Neural crest cell (in vitro differentiated cells): Measurements from ENCODE around the gene NR0B2. TPM values are rescaled to one million over a fixed set of nuclear protein-coding genes. Genes with fewer than 3 reads are reported as not detected.
A peak's percentile ranks its signal among the peaks of the same experiment; 100 is the strongest.

Experiments
- DNase-seq: peaks from one replicate; pipeline ENCODE4 v3.0.0; 2021; ENCODE audit warnings: low read depth, mixed read lengths, low spot score
- H3K27ac Mint-ChIP-seq: one replicate; pipeline ENCODE4 v1.8.0; 2021; ENCODE audit warnings: mild to moderate bottlenecking, mixed read lengths; ENCODE audit not compliant: unreplicated experiment
- H3K27me3 Mint-ChIP-seq: 2 replicates; pipeline ENCODE4 v1.8.0; 2021; ENCODE audit warnings: low read depth, mild to moderate bottlenecking, mixed read lengths
- H3K36me3 Mint-ChIP-seq: 2 replicates; pipeline ENCODE4 v1.8.0; 2021; ENCODE audit warnings: low read depth, mild to moderate bottlenecking, mixed read lengths
- H3K4me1 Mint-ChIP-seq: 2 replicates; pipeline ENCODE4 v1.8.0; 2021; ENCODE audit warnings: mixed read lengths
- H3K4me3 Mint-ChIP-seq: one replicate; pipeline ENCODE4 v1.8.0; 2021; ENCODE audit warnings: mild to moderate bottlenecking, mixed read lengths
- H3K9me3 Mint-ChIP-seq: 2 replicates; pipeline ENCODE4 v1.8.0; 2021; ENCODE audit warnings: mixed read lengths
- long read RNA-seq: library from polyadenylated mRNA; unstranded; transcript quantifications from one replicate; pipeline ENCODE4 v2.0.0, GENCODE V29; 2020
- total RNA-seq: library from RNA; stranded (reverse); gene quantifications from 2 replicates; pipeline ENCODE4 v1.2.1, GENCODE V29; 2021
- TF ChIP-seq, protein P1 (sequence below): fragments of 200-600 bp; sonication (generic); conservative IDR thresholded peaks from 2 replicates; pipeline ENCODE4 v1.5.0; 2021; ENCODE audit warnings: antibody characterized with exemption, mild to moderate bottlenecking

NR0B2 gene, protein sequence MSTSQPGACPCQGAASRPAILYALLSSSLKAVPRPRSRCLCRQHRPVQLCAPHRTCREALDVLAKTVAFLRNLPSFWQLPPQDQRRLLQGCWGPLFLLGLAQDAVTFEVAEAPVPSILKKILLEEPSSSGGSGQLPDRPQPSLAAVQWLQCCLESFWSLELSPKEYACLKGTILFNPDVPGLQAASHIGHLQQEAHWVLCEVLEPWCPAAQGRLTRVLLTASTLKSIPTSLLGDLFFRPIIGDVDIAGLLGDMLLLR
- not detected in 2 replicates for total RNA-seq
- long read RNA-seq: 0 reads

- no peak for DNase-seq
- Mint-ChIP-seq H3K4me1 (no peaks in the 10 kb centered on the region), H3K36me3 (no peaks in the 10 kb centered on the region), H3K27ac (peak within 1 kb of the TSS; percentile 19), H3K27me3 (peaks cover 13% of the 10 kb centered on the region), H3K9me3 (no peaks in the 10 kb centered on the region), H3K4me3 (no peak within 1 kb of the TSS)
- TF ChIP-seq, protein P1, sequence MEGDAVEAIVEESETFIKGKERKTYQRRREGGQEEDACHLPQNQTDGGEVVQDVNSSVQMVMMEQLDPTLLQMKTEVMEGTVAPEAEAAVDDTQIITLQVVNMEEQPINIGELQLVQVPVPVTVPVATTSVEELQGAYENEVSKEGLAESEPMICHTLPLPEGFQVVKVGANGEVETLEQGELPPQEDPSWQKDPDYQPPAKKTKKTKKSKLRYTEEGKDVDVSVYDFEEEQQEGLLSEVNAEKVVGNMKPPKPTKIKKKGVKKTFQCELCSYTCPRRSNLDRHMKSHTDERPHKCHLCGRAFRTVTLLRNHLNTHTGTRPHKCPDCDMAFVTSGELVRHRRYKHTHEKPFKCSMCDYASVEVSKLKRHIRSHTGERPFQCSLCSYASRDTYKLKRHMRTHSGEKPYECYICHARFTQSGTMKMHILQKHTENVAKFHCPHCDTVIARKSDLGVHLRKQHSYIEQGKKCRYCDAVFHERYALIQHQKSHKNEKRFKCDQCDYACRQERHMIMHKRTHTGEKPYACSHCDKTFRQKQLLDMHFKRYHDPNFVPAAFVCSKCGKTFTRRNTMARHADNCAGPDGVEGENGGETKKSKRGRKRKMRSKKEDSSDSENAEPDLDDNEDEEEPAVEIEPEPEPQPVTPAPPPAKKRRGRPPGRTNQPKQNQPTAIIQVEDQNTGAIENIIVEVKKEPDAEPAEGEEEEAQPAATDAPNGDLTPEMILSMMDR: no peak
Measured at GRCh38 chr1:26913754-26914619, at the start of gene NR0B2. TSS of gene NR0B2 (minus strand) at chr1:26913975. CDS start at chr1:26913940, 35 bp downstream.

GRCh38 chr1:26961826-26962225 is 48.1 kb upstream of the NR0B2 start:
- Mint-ChIP-seq H3K27me3 (peaks cover 83% of the 10 kb centered on the region), H3K27ac (no peak overlapping the region), H3K36me3 (no peaks in the 10 kb centered on the region), H3K9me3 (no peaks in the 10 kb centered on the region), H3K4me3 (no peak overlapping the region), H3K4me1 (peaks cover 5% of the 10 kb centered on the region)
- DNase-seq: no peak
- TF ChIP-seq, protein P1: no peak

DNA sequence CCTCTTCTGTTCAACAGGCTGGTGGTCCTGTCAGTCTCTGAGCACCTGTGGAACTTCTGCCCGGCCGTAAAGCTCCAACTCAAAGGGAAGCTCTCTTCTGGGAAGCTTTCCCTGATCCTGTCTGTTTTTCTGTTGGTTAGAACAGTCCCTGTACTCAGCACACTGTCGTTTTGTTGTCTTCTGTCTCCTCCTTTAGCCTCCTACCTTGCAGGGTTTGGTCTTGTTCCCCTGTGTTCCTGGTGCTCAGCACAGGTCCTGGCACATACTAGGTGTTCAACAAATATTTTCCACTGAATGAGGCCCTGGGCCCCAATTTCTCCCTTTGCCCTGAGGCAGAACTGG is 46.8 kb upstream of the NR0B2 start:
- Mint-ChIP-seq H3K4me3 (no peak overlapping the region), H3K36me3 (no peaks in the 10 kb centered on the region), H3K27me3 (peaks cover 84% of the 10 kb centered on the region), H3K27ac (no peak overlapping the region), H3K4me1 (peaks cover 5% of the 10 kb centered on the region), H3K9me3 (no peaks in the 10 kb centered on the region)
- TF ChIP-seq, protein P1: no peak
- no peak for DNase-seq

DNA sequence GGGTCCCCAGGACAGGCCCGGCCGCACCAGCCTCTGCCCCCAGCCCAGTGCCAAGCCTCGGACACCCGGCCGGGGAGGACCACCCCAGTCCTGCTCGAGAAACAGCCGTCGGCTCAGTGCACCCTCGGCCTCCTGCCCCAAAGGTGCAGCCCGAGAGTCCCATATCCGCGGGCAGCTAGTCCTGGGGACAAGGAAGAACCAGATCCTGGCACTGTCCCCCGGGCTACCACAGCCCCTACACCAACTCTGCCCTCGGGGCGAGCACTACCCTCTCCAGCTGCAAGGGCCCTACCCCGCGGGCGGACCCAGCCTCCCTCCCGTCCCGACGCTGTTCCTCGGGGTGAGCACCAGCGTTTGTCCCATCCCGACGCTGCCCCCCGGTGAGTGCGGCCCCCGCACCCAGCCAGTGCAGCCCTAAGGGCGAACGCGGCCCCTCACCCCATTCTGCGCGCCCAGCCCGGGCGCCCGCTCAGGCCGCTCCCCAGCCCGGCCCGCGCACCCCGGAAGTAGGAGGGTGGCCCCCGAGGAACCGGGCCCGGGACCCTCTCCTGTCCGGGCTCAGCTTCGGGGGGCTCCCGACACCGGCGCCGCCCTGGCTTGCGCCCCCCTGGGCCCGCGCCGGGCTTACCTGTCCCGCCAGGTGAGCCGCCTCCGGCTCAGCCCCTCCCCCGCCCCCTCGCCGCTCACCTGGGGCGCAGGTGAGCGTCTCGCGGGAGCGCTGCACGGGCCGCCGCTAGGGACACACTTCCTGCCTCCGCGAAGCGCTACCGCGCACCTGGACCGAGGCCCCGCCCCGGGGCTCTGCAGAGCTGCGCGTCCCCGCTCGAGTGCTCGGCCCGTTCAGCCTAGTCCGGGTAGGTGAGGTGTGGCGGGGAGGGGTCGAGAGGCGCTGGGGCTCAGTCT is 46.2 kb upstream of the NR0B2 start, which contains the start of gene KDF1:
TSS of gene KDF1 (minus strand) at position 747 of the 903 bp plus-strand sequence. CDS start 8,088 bp downstream, outside the sequence.
- TF ChIP-seq, protein P1: no peak
- Mint-ChIP-seq H3K27me3 (peaks cover 89% of the 10 kb centered on the region), H3K4me3 (no peak within 1 kb of the TSS), H3K9me3 (no peaks in the 10 kb centered on the region), H3K27ac (no peak within 1 kb of the TSS), H3K36me3 (no peaks in the 10 kb centered on the region), H3K4me1 (peaks cover 5% of the 10 kb centered on the region)
- no peak for DNase-seq

DNA sequence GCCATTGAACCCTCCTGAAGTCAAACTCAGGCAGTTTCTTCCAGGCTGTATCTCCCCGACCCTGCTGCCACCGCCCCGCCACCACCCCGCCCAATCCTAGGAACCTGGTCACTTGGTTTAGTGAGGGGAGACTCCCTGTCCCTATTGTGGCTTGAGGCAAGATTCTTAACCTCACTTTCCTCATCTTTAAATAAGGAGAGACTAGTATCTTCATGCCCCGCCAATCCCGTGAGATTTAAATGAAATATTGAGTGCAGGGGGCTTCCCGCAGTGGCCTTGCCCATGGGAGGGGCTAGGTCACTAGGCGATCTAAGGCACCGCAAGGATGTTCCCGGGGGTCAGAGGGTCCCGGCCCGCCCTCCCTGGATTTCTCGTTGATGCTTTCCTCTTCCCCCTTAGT is 45.5 kb upstream of the NR0B2 start:
- no peaks in the 10 kb centered on the region for H3K36me3 Mint-ChIP-seq
- TF ChIP-seq, protein P1: no peak
- H3K27me3 Mint-ChIP-seq: peaks cover 82% of the 10 kb centered on the region
- no peak for DNase-seq
- no peak overlapping the region for H3K27ac Mint-ChIP-seq
- peaks cover 5% of the 10 kb centered on the region for H3K4me1 Mint-ChIP-seq
- no peak overlapping the region for H3K4me3 Mint-ChIP-seq
- H3K9me3 Mint-ChIP-seq: no peaks in the 10 kb centered on the region
